ENCODE data around the gene WDFY1.

DNA sequence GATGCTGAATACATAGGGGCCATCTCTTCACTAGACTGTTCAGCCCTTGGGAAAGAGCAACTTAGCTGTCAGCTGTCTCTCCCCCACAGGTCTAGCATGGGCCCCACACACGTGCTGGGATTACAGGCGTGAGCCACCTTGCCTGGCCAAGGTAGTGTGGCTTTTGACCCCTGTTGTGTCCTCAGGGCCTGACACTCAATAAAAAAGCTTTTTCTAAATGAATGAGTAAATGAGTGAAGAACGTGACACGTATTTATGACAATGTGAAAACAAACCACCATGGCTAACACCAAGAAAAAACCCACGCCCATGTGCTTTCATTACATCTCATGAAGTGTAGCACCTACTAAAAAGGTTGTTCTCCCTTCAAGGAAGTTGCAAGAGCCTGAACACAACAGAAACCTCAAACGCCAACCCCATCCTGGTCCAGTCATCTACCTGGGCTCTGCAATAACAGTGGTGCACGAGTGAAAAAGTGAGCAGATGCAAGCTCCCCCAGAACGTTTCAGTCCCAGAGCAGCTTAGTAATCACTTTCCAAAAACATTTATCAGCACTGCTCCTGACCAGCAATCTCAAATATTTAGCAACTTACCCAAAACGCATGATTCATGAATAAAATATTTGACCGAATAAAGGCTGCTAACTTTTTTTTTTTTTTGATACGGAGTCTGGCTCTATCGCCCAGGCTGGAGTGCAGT, 3.4 kb downstream of the WDFY1 start:
- TF ChIP-seq, protein P1, sequence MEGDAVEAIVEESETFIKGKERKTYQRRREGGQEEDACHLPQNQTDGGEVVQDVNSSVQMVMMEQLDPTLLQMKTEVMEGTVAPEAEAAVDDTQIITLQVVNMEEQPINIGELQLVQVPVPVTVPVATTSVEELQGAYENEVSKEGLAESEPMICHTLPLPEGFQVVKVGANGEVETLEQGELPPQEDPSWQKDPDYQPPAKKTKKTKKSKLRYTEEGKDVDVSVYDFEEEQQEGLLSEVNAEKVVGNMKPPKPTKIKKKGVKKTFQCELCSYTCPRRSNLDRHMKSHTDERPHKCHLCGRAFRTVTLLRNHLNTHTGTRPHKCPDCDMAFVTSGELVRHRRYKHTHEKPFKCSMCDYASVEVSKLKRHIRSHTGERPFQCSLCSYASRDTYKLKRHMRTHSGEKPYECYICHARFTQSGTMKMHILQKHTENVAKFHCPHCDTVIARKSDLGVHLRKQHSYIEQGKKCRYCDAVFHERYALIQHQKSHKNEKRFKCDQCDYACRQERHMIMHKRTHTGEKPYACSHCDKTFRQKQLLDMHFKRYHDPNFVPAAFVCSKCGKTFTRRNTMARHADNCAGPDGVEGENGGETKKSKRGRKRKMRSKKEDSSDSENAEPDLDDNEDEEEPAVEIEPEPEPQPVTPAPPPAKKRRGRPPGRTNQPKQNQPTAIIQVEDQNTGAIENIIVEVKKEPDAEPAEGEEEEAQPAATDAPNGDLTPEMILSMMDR (IDR thresholded peaks at IDR 0.05) = no peak
- TF ChIP-seq EZH2 (IDR thresholded peaks at IDR 0.05) = no peak
- no peak for TF ChIP-seq EZH2phosphoT487 (IDR thresholded peaks at IDR 0.05)
